ENCODE results near the gene SLC9A5. TPM values are rescaled to one million over a fixed set of nuclear protein-coding genes. Genes with fewer than 3 reads are reported as not detected.

The SLC9A5 gene
- total RNA-seq, 1 experiment from 2014 or later: 5.6 TPM

DNA sequence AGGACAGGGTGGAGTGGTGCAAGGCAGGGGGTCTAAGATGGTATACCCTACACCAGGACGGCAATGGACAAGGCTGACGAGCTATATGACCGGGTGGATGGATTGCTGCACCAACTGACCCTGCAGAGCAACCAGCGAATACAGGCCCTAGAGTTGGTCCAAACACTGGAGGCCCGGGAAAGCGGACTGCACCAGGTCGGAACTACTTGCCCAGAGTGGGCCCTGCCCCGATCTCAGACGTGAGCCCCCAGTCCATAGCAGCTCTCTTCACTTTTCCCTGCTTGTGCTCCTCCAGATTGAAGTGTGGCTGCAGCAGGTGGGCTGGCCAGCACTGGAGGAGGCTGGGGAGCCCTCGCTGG, 33.6 kb downstream of the SLC9A5 start (continued):
- TF ChIP-seq CTCF (IDR thresholded peaks at IDR 0.05 in 2 of 3, conservative IDR thresholded peaks at IDR 0.05 in 1 of 3; ENCODE audit: borderline replicate concordance in 1 of 3, insufficient read depth in 1 of 3, low read depth in 2 of 3, low read length in 2 of 3) (no peak), CBX3 (IDR thresholded peaks at IDR 0.05; ENCODE audit: low read depth) (no peak), EZH2phosphoT487 (IDR thresholded peaks at IDR 0.05; ENCODE audit: borderline replicate concordance) (no peak), ZNF274 (IDR thresholded peaks at IDR 0.05; ENCODE audit: low read depth, low read length) (no peak), SIN3A (IDR thresholded peaks at IDR 0.05; ENCODE audit: low read depth) (no peak)

- ChIA-PET CTCF (no interaction called here), POLR2A (no interaction called here), RAD21 (ENCODE audit: low non-redundant PET in 1 of 2, low total read pairs in 2 of 2, uncharacterized antibody in 2 of 2, unreplicated experiment in 2 of 2) (no interaction called here)
- Histone ChIP-seq H4K20me1 (ENCODE audit: insufficient read depth) (no peaks in the 10 kb centered on the region), H3K36me3 (ENCODE audit: control insufficient read depth in 1 of 2, insufficient read depth in 2 of 2, low read length in 2 of 2) (peaks cover 3 to 5% of the 10 kb centered on the region in 2 experiments; a peak in 2 of 4 replicates), H3K4me3 (replicated peaks in 1 of 2; ENCODE audit: low read depth in 1 of 2, low read length in 2 of 2) (no peak overlapping the region), H3K79me2 (ENCODE audit: insufficient read depth, low read length) (peaks cover 6% of the 10 kb centered on the region), H3K4me1 (ENCODE audit: control insufficient read depth in 1 of 2, insufficient read depth in 2 of 2, low read length in 2 of 2) (peaks cover 10 to 17% of the 10 kb centered on the region in 2 experiments), H2AFZ (ENCODE audit: low read depth, low read length, poor library complexity, severe bottlenecking) (no peak overlapping the region), H3K9me2 (ENCODE audit: insufficient read depth) (no peaks in the 10 kb centered on the region), H3K9me3 (ENCODE audit: control insufficient read depth in 1 of 2, insufficient read depth in 1 of 2, low read depth in 1 of 2, low read length in 2 of 2) (no peaks in the 10 kb centered on the region), H3K27me3 (ENCODE audit: insufficient read depth, low read length) (no peaks in the 10 kb centered on the region), H3K27ac (ENCODE audit: low read depth, low read length) (no peak overlapping the region), H3K9ac (ENCODE audit: low read length) (no peak overlapping the region), H3K4me2 (ENCODE audit: low read length) (no peak overlapping the region)
- TF ChIP-seq ZBTB33 (IDR thresholded peaks at IDR 0.05; ENCODE audit: extremely low read depth, insufficient replicate concordance, low read length) (no peak), CTCF (IDR thresholded peaks at IDR 0.05 in 2 of 3, conservative IDR thresholded peaks at IDR 0.05 in 1 of 3; ENCODE audit: borderline replicate concordance in 1 of 3, insufficient read depth in 1 of 3, low read depth in 2 of 3, low read length in 2 of 3) (peak in 1 of 3 experiments; percentile 27; a peak in 1 of 6 replicates)
- DNase-seq (ENCODE audit: low read depth, low spot score) (no peak), ATAC-seq (no peak)
- intact Hi-C loops (cut with micrococcal nuclease): no loop called here
- no TSS peak for BruUV-seq (replicated peaks)
These were observed 34.5 kb downstream of the SLC9A5 start for GRCh38 chr16:67283039-67283825.

Data from HCT116 (cell line).